GM13977 (cell line): ENCODE measurements around the gene INTS3.
"Not testable (repeated sequence)": the region's sequence is repeated elsewhere in the genome, so short reads cannot be mapped to it uniquely, and the experiment has no call there.

Experiments used
- DNase-seq: peaks from one replicate; pipeline ENCODE4 v3.0.0; 2012; ENCODE audit warnings: low spot score
- in situ Hi-C: fragments of 300-500 bp; cut with MboI; formaldehyde crosslinking; loops from one replicate; pipeline ENCODE4 v1.12.0; 2022; ENCODE audit warnings: low sequenced_read_pairs, low pct_unique_long_range_greater_than_20kb, mixed read lengths, inconsistent platforms; ENCODE audit not compliant: unreplicated experiment
- TF ChIP-seq, protein P1 (sequence below): IDR thresholded peaks from 2 replicates; pipeline ENCODE4 v1.5.1; 2012; ENCODE audit warnings: mild to moderate bottlenecking, control low read depth; ENCODE audit not compliant: insufficient read depth; ENCODE audit errors: extremely low read depth, missing control alignments

Gene INTS3

DNA sequence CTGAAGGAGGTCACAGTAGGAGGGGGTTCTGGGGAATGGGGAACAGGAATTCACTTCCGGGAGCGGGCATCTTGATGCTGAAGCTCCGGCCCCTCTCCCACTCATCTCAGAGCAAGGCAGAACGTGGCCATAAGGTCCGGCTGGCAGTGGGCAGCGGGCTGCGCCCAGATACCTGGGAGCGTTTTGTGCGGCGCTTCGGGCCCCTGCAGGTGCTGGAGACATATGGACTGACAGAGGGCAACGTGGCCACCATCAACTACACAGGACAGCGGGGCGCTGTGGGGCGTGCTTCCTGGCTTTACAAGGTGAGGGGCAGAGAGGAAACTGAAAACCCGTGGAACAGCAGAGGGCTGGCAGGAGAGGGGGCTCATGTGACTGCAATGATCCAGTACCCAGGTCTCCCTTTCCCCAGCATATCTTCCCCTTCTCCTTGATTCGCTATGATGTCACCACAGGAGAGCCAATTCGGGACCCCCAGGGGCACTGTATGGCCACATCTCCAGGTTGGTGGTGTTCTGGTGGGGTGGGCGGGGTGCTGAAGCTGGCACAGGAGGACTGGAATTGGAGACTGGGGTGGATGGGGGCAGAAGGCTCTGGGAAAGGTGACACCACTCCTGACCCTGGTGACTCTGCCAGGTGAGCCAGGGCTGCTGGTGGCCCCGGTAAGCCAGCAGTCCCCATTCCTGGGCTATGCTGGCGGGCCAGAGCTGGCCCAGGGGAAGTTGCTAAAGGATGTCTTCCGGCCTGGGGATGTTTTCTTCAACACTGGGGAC lies 50.4 kb downstream of the INTS3 start:
- TF ChIP-seq, protein P1, sequence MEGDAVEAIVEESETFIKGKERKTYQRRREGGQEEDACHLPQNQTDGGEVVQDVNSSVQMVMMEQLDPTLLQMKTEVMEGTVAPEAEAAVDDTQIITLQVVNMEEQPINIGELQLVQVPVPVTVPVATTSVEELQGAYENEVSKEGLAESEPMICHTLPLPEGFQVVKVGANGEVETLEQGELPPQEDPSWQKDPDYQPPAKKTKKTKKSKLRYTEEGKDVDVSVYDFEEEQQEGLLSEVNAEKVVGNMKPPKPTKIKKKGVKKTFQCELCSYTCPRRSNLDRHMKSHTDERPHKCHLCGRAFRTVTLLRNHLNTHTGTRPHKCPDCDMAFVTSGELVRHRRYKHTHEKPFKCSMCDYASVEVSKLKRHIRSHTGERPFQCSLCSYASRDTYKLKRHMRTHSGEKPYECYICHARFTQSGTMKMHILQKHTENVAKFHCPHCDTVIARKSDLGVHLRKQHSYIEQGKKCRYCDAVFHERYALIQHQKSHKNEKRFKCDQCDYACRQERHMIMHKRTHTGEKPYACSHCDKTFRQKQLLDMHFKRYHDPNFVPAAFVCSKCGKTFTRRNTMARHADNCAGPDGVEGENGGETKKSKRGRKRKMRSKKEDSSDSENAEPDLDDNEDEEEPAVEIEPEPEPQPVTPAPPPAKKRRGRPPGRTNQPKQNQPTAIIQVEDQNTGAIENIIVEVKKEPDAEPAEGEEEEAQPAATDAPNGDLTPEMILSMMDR, result no peak
- DNase-seq, result no peak
- in situ Hi-C loops, result no loop called here

DNA sequence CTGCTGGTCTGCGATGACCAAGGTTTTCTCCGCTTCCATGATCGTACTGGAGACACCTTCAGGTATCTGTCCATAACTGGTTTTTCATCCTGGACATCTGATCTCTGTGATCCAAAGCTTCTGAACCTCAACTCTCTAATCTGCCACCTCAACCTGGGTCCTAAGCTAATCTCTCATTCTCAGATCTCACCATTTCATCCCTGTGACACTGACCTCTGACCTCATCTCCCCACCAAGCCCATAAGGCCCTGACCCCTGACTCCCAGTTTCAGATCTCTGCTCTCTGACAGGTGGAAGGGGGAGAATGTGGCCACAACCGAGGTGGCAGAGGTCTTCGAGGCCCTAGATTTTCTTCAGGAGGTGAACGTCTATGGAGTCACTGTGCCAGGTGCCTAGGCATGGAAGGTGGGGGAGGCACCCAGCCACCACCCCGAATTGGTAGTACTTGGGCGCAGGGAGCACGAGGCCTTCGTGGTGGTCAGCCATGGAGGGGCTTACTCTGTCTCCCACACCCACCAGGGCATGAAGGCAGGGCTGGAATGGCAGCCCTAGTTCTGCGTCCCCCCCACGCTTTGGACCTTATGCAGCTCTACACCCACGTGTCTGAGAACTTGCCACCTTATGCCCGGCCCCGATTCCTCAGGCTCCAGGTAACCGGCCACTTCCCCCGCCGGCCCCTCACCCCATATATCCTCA lies 51.1 kb downstream of the INTS3 start:
- TF ChIP-seq, protein P1, result no peak
- in situ Hi-C loops, result no loop called here
- DNase-seq, result no peak

DNA sequence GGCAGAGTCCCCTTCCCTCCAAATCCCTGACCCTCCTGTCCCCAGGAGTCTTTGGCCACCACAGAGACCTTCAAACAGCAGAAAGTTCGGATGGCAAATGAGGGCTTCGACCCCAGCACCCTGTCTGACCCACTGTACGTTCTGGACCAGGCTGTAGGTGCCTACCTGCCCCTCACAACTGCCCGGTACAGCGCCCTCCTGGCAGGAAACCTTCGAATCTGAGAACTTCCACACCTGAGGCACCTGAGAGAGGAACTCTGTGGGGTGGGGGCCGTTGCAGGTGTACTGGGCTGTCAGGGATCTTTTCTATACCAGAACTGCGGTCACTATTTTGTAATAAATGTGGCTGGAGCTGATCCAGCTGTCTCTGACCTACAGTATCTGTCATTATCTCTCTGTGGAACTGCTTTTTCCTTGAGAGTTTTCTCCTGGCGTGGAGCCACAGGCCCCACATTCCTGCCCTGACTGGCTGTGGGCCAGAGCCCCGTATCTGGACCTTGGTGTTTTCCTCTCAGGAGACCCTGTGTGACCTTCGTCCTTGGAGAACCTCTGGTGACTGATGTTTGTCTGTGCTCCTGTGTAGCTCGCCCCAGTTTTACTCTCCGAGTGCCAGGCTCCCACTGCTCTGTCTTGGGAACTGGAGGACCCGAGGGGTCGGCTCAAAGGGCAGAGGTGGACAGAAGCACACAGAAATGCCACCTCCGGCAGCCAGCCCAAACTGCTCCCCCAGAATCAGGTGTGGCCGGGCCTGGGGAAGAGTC lies 52.1 kb downstream of the INTS3 start:
- in situ Hi-C loops, result no loop called here
- no peak for DNase-seq
- TF ChIP-seq, protein P1, result no peak

DNA sequence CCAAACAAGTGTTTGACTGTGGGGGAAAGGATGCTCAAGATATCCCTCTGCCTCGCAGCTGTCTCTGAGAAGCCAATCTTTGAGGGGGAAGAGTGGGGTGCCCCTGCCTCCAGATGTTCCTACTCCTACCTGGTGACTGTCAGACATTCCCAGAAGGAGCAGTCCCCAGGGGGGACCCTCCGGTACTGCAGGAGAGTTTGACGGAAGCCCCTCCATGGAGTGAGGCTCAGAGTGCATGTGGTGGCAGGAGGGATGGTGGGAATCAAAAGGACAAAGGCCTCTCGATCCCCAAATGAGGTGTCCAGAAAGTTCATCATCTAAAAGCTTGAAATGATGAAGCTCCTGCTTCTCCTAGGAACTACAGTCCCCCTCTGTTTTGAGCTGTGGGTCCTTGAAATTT lies 52.7 kb downstream of the INTS3 start:
- TF ChIP-seq, protein P1, result no peak
- in situ Hi-C loops, result no loop called here
- no peak for DNase-seq

DNA sequence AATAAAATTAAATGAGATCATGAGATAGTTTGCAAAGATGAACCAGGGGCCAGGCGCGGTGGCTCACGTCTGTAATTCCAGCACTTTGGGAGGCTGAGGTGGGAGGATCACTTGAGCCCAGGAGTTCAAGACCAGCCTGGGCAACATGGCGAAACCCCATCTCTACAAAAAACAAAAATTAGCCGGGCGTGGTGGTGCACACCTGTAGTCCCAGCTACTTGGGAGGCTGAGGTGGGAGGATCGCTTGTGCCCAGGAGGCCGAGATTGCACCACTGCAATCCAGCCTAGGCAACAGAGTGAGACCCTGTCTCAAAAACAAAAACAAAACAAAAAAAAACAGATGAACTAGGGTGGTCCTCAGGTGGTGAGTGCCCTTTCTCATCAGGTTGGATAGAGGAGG lies 54.8 kb downstream of the INTS3 start:
- DNase-seq, in situ Hi-C loops: not testable (repeated sequence)

DNA sequence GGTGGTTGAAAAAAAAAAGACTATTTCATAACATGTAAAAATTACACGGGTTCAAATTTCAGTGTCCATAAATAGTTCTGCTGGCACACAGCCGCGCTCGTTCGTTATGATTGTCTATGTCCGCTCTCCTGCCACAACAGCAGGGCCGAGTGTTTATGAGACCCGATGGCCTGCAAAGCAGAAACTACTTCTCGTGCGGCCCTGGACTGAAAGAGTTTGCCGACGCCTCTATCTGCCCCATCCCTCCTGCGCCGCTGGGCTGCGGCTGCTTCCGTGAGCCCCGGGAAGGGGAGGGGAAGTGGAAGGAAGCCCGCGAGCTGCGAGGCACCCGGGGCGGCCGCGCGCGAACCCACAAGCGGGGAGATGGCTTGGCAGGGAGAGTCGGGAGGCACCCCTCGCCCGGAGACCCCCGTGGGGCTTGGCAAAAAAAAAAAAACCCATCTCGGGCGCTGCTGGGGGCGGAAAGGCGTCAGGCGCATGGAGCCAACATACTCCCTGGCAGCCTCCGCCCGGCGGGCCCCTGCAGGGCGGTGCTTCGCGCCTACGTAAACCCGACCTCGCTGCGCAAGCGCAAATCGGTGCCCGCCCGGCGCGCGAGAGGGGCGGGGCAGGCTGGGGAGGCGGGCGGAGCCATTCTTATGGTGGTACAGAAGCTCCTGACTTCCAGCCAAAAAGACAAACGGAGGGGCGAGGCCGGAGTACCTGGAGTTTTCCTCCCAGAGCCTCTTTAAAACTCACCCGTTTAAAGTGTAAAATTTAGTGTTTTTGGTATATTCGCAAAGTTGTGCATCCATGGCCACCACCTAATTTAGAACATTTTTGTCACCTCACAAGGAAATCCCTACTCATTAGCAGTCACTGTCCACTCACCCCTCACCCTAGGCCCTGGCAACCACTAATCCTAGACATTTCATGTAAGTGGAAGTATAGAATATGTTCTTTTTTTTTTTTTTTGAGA lies 55.7 kb downstream of the INTS3 start:
- DNase-seq, result peak; percentile 98
- TF ChIP-seq, protein P1, result no peak
- in situ Hi-C loops, result no loop called here
